M059J (cell line): ENCODE measurements around the gene CFL2. TPM values are rescaled to one million over a fixed set of nuclear protein-coding genes. Genes with fewer than 3 reads are reported as not detected.
"Not testable (repeated sequence)": the region's sequence is repeated elsewhere in the genome, so short reads cannot be mapped to it uniquely, and the experiment has no call there.

ENCODE experiments used
- DNase-seq: peaks from one replicate; pipeline ENCODE4 v3.0.0-alpha.2; 2012; ENCODE audit warnings: low read depth
- total RNA-seq: library from RNA; depleted of rRNA; stranded (reverse); fragments of >200 nt; shearing (Covaris generic); gene quantifications from 2 replicates; pipeline ENCODE4 v1.2.3, GENCODE V29; 2014; rRNA removed

The CFL2 gene
- 124 and 164 TPM in 2 replicates for total RNA-seq

DNA sequence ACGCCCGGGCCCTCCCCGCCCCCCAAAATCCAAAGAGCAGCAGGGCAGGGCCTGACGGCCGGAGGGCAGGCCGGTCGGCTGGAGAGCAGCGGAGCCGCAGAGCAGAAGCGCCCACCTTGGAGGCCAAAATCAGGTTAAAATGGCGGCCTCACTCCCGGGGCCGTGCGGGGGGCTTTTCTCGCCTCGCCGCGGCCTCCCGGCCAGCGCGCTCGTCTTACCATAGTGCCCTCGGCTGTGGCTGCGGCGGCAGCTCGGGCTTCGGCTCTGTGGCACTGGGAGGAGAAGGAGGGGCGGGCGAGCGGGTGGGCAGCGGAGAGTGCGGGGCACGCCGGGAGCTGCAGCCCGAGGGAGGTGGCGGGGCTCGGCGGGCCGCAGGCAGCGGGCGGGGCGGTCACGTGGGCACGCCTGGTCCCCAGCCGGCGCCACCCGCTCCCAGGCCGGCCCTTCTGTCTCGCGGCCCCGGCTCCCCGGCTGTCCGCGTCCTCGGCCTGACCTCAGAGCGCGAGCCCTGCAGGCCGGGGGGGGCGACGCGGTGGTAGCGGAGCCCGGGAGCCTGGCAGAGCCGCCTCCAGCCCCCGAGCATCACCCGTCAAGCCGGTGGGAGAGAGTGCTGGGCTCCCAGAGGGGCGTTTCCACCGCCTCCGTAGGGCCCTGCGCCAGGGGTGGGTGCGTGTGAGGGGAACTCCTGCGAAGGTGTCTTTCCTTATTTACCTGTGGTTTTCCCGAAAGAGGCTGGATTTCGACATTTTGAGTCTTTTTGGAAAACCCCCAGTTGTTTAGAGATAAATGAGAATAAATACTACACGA lies at the start of gene CFL2:
TSS of gene CFL2 (minus strand) at position 274 of the 807 bp plus-strand sequence. CDS start at position 221, 53 bp downstream.
- peak; percentile 77 for DNase-seq

- DNase-seq: no peak
Measured at GRCh38 chr14:34755215-34755614, 40.8 kb upstream of the CFL2 start.

- no peak for DNase-seq
Measured at GRCh38 chr14:34754687-34755086, 40.3 kb upstream of the CFL2 start.

DNA sequence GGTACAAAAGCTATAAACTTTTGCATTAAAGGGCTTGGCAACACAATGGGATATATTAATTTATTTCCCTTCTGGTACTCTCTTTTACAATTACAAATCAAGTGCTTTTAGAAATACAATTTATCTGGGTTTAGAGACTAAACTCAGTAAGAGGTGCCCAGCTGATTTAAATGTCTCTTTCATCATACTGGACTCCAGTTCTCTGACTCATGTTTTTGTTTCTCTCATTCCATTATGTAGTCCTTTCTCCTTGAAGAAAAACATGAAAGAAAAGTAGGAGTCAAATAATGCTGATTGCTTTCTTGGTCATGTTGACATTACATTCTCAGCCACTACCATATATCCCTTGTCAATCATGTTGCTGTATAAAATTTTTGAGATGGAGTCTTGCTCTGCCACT lies 36.3 kb upstream of the CFL2 start:
- DNase-seq: peak; percentile 34

- no peak for DNase-seq
Measured at GRCh38 chr14:34750233-34750632, 35.8 kb upstream of the CFL2 start.

DNA sequence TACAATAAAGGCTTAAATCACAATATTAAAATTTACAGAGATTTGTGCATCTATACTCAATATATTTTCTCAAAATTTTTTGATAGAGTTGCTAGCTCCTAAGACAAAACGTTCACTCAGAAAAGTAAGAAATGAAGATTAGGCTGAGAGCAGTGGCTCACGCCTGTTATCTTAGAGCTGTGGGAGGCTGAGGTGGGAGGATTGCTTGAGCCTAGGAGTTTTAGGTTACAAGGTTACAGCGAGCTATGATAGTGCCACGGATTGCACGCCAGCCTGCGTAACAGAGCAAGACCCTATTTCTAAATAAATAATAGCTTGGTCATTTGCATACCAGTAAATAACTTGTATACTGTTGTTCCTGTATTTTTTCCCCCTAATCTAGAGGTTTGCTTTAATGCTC lies 35.0 kb upstream of the CFL2 start:
- DNase-seq: no peak

DNA sequence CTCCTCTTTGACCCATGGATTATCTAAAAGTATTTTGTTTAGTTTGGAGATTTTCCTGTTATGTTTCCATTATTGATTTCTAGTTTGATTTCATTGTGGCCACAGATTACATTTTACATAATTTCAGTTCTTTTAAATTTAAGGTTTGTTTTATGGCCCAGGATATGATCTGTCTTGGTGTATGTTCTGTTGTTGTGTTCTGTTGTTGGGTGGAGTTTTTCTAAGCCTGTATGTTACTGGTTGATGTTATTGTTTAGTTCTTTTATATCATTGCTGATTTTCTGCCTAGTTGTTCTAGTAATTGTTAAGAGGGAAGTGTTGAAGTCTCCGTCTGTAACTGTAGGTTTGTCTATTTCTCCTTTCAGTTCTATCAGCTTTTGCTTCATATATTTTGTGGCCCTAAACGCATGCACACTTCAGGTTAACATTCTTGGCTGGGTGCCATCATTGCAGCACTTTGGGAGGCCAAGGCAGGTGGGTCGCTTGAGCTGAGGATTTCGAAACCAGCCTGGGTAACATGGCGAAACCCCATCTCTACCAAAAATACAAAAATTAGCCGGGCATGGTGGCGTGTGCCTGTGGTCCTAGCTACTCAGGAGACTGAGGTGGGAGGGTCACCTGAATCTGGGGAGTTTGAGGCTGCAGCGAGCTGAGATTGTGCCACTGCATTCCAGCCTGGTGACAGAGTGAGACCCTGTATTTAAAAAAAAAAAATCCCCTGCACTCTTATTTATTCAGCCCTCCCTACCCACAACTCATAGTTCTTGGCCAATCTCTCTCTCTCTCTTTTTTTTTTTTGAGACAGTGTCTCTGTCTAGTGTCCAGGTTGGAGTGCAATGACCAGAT lies 28.1 kb upstream of the CFL2 start:
- DNase-seq: no peak

GRCh38 chr14:34741840-34742239 lies 27.4 kb upstream of the CFL2 start:
- DNase-seq: no peak

DNA sequence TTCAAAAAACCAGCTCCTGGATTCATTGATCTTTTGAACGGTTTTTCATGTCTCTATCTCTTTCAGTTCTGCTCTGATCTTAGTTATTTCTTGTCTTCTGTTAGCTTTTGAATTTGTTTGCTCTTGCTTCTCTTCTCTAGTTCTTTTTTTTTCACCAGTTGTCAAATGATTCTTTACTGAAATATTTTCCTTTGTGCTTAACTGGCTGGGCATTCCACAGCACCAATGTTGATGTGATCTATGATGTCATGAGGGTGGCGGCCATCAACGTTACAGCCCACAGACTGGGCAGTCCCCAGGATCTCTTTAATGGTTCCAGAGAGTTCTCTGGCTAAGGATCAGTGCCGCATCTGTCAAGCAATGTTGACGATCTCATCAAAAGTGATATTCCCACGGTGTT lies 25.7 kb upstream of the CFL2 start:
- DNase-seq: not testable (repeated sequence)

GRCh38 chr14:34737079-34737478 lies 22.7 kb upstream of the CFL2 start:
- not testable (repeated sequence) for DNase-seq

- DNase-seq: peak; percentile 52
Measured at GRCh38 chr14:34733245-34733644, 18.9 kb upstream of the CFL2 start.

DNA sequence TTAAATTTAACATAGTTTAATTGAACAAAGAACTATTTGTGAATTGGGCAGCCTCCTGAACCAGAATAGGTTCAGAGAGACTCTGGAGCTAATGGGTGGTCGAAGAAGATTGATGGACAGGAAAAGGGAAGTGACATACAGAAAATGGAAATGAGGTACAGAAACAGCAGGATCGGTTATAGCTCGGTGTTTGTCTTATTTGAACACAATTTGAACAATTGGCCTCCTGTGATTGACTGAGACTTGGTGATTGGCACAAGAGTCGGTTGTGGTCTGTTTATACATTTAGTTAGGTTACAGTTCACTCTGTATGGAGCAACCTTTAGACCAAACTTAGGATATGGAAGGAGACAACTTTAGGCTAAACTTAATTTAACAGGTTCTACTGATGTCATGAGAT lies 18.4 kb upstream of the CFL2 start:
- no peak for DNase-seq

- DNase-seq: no peak
Measured at GRCh38 chr14:34723867-34724266, 9.5 kb upstream of the CFL2 start.

DNA sequence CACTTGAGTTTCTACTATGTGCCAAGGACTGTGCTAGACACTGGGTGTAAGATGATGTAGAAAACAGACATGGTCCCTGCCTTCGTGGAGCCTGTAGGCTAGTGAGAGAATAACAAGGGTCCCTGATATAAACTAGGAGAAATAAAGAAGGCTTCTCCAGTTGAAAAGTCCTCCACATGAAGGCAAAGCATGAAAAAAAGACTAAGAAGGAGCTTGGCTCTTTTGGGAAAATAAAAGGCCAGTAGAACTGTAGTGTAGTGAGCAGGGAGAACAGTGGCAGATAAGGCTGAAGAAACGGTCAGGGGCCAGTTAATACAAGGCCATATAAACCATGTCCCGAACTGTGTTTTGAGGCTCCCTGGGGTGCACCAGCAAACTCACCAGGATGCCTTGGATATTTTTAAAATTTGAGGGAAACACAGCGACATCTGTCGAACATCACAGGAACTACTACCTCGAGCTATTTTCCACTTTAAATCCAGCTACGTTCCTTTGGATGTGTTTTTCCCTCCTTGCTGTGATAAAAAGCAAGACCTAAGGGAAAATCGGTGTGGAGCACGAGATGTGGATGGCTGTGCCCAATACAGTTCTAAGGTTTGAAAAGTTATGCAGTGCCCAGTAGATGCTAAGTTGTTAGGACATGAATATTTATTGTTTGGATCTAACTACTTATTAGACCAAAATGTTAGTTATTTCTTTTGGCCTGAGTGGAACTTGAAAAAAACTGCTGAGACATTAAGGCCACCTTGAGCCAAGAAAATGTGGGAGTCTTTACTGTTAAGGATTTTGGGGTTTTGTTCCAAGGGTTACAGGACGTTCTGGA lies 8.5 kb upstream of the CFL2 start:
- peak; percentile 66 for DNase-seq

GRCh38 chr14:34721129-34721528 lies 6.7 kb upstream of the CFL2 start:
- DNase-seq: no peak

DNA sequence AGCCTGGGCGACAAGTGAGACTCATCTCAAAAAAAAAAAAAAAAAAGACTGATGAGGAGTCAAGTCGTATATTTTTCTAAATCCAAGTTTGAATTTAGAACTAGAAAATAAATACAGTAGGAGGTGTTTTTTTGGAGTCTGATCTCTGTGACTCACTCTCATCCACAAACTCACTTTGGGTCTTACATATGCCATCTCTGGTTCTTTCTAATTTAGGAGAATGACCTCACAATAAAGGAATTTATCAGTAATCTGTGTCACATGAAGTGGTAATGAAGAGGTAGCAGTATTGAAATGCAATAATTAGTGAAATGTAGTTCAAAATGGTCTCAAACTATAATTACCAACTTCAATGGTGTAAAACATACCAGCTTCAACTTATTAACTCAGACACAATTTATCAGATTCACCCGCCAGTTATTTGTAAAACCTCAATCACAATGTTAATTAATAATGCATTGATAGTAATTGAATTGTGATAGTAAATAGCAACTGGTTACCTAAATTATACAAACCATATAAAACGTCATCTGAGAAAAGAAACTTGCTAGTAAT lies 4.4 kb upstream of the CFL2 start:
- DNase-seq: peak; percentile 75

GRCh38 chr14:34715127-34715863 lies 902 bp upstream of the CFL2 start:
- no peak for DNase-seq

- DNase-seq: peak; percentile 85
Measured at GRCh38 chr14:34713681-34714319, 593 bp downstream of the CFL2 start.

- no peak for DNase-seq
Measured at GRCh38 chr14:34713122-34713680, 1.2 kb downstream of the CFL2 start.
